ENCODE data around the gene PSORS1C2. TPM values are rescaled to one million over a fixed set of nuclear protein-coding genes. Genes with fewer than 3 reads are reported as not detected.

PSORS1C2 gene
- total and polyA plus RNA-seq, 4 donors: not detected

DNA sequence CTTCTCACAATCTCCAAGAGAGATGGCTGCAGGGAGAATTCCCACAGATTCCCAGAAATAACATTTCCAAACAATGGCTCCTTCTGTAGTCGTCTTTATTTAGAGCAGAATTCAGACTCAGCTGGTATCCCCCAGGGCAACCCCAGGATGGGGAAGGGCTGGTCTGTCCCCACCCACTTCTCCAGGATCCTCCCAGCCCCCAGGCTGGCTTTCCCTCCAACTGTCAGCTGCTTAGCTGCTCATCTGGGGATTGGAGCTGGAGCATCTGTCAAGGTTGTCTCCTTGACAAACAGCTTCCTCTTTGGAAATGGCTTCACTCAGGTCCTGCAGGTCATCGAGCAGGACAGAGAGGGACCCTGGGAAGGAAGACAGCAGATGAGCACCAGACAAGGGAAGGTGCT lies 3.5 kb upstream of the PSORS1C2 start (continued):
- TF ChIP-seq, protein P1, sequence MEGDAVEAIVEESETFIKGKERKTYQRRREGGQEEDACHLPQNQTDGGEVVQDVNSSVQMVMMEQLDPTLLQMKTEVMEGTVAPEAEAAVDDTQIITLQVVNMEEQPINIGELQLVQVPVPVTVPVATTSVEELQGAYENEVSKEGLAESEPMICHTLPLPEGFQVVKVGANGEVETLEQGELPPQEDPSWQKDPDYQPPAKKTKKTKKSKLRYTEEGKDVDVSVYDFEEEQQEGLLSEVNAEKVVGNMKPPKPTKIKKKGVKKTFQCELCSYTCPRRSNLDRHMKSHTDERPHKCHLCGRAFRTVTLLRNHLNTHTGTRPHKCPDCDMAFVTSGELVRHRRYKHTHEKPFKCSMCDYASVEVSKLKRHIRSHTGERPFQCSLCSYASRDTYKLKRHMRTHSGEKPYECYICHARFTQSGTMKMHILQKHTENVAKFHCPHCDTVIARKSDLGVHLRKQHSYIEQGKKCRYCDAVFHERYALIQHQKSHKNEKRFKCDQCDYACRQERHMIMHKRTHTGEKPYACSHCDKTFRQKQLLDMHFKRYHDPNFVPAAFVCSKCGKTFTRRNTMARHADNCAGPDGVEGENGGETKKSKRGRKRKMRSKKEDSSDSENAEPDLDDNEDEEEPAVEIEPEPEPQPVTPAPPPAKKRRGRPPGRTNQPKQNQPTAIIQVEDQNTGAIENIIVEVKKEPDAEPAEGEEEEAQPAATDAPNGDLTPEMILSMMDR (IDR thresholded peaks at IDR 0.05; ENCODE audit: low read depth, low read length, missing input control): no peak
- no peak for TF ChIP-seq MAX (IDR thresholded peaks at IDR 0.05)

DNA sequence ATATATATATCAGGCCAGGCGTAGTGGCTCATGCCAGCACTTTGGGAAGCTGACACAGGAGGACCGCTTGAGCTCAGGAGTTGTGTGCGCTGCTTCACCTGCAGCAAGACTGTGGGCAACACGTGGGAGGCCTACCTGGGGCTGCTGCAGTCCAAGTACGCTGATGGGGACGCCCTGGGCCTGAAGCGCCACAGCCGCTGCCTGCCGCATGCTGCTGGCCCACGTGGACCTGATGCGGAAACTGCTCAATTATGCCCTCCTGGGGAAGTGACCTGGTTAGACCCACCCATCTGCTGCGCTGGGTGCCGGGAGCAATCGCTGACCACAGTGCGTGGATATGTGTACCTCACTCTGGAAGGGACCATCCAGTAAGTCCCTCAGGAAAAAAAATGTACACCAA lies 1.8 kb upstream of the PSORS1C2 start:
- DNase-seq (ENCODE audit: low spot score): no peak
- TF ChIP-seq MAX (IDR thresholded peaks at IDR 0.05): no peak
- TF ChIP-seq FOXA1 (IDR thresholded peaks at IDR 0.05): no peak
- TF ChIP-seq GABPA (IDR thresholded peaks at IDR 0.05 in 1 of 2, conservative IDR thresholded peaks at IDR 0.05 in 1 of 2): no peak
- TF ChIP-seq YY1 (IDR thresholded peaks at IDR 0.05): no peak
- TF ChIP-seq TAF1 (conservative IDR thresholded peaks at IDR 0.05): no peak
- no peak for TF ChIP-seq HNF4A (conservative IDR thresholded peaks at IDR 0.05)
- TF ChIP-seq RAD21 (IDR thresholded peaks at IDR 0.05): no peak
- no peak for TF ChIP-seq NR2F2 (IDR thresholded peaks at IDR 0.05)
- TF ChIP-seq SP1 (IDR thresholded peaks at IDR 0.05): no peak
- TF ChIP-seq JUND (IDR thresholded peaks at IDR 0.05): no peak
- TF ChIP-seq ATF3 (IDR thresholded peaks at IDR 0.05): no peak
- no peak for TF ChIP-seq HNF4G (IDR thresholded peaks at IDR 0.05)
- no peak for TF ChIP-seq RXRA (IDR thresholded peaks at IDR 0.05)
- TF ChIP-seq REST (IDR thresholded peaks at IDR 0.05): no peak
- TF ChIP-seq FOXA2 (IDR thresholded peaks at IDR 0.05): no peak
- TF ChIP-seq EGR1 (IDR thresholded peaks at IDR 0.05; ENCODE audit: low read depth in 2 of 2): no peak
- TF ChIP-seq, protein P1 (IDR thresholded peaks at IDR 0.05; ENCODE audit: low read depth, low read length, missing input control): no peak
- TF ChIP-seq, protein P2, sequence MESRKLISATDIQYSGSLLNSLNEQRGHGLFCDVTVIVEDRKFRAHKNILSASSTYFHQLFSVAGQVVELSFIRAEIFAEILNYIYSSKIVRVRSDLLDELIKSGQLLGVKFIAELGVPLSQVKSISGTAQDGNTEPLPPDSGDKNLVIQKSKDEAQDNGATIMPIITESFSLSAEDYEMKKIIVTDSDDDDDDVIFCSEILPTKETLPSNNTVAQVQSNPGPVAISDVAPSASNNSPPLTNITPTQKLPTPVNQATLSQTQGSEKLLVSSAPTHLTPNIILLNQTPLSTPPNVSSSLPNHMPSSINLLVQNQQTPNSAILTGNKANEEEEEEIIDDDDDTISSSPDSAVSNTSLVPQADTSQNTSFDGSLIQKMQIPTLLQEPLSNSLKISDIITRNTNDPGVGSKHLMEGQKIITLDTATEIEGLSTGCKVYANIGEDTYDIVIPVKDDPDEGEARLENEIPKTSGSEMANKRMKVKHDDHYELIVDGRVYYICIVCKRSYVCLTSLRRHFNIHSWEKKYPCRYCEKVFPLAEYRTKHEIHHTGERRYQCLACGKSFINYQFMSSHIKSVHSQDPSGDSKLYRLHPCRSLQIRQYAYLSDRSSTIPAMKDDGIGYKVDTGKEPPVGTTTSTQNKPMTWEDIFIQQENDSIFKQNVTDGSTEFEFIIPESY (IDR thresholded peaks at IDR 0.05): no peak
- no peaks in the 10 kb centered on the region for H3K27me3 ChIP-seq (ENCODE audit: control insufficient read depth in 4 of 4, insufficient read depth in 4 of 4, low read length in 3 of 4)
- peaks cover 0 to 5% (median 4%) of the 10 kb centered on the region in 4 donors for H3K4me1 ChIP-seq (ENCODE audit: control insufficient read depth in 4 of 4, insufficient read depth in 4 of 4, low read length in 3 of 4)
- H3K27ac ChIP-seq (ENCODE audit: low read depth in 1 of 2, low read length in 2 of 2): no peak overlapping the region
- H3K9ac ChIP-seq (ENCODE audit: low read depth in 1 of 2, low read length in 2 of 2): no peak overlapping the region
- no peaks in the 10 kb centered on the region for H3K9me3 ChIP-seq (ENCODE audit: control insufficient read depth in 4 of 4, low read length in 3 of 4)
- H3K36me3 ChIP-seq (ENCODE audit: control insufficient read depth in 4 of 4, insufficient read depth in 3 of 4, low read depth in 1 of 4, low read length in 3 of 4): peaks cover 0 to 8% (median 5%) of the 10 kb centered on the region in 4 donors
- WGBS: 88% methylated on average over 15 of the region's 15 CpGs
- no peak overlapping the region for H3K4me3 ChIP-seq (ENCODE audit: low read depth in 1 of 3, low read length in 3 of 3)

Data from liver (tissue), 9 donors.